OCI-LY3 (cell line): Measurements from ENCODE around the gene SLC29A2.

Experiments
- EZH2phosphoT487 ChIP-seq: fragments of 200-600 bp; shearing (Covaris generic); IDR thresholded peaks from 2 replicates; pipeline ENCODE4 v1.6.1; 2018; ENCODE audit warnings: antibody characterized with exemption, mixed run types, low read depth
- TF ChIP-seq, protein P1 (sequence below): fragments of 200-600, 300-600 bp; sonication (generic); IDR thresholded peaks from 2 replicates; pipeline ENCODE4 v1.5.1; 2014; ENCODE audit warnings: antibody characterized with exemption, low read length, low read depth

DNA sequence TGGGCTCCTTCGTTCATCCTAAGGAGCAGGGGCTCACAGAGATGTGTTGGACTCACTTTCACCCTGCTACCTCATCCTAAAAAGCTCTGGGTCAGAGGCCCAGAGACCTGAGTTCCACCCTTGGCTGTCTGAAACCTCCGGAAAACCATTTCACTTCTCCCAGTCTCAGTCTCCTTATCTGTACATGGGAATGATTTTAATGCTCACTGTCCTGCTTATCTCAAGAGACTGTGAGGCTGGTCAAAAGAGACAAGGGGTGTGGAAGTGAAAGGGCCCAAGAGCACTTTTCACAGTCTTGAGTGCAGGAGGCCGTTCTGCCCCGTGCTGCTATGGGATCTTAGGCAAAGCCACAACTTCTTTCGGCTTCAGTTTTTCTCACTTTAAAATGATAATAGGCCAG lies 36.1 kb upstream of the SLC29A2 start:
- TF ChIP-seq, protein P1, sequence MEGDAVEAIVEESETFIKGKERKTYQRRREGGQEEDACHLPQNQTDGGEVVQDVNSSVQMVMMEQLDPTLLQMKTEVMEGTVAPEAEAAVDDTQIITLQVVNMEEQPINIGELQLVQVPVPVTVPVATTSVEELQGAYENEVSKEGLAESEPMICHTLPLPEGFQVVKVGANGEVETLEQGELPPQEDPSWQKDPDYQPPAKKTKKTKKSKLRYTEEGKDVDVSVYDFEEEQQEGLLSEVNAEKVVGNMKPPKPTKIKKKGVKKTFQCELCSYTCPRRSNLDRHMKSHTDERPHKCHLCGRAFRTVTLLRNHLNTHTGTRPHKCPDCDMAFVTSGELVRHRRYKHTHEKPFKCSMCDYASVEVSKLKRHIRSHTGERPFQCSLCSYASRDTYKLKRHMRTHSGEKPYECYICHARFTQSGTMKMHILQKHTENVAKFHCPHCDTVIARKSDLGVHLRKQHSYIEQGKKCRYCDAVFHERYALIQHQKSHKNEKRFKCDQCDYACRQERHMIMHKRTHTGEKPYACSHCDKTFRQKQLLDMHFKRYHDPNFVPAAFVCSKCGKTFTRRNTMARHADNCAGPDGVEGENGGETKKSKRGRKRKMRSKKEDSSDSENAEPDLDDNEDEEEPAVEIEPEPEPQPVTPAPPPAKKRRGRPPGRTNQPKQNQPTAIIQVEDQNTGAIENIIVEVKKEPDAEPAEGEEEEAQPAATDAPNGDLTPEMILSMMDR, result no peak
- TF ChIP-seq EZH2phosphoT487, result no peak
